SK-N-SH (cell line): ENCODE results near the gene UGT1A4. TPM values are rescaled to one million over a fixed set of nuclear protein-coding genes. Genes with fewer than 3 reads are reported as not detected.

Source experiments
- CTCF ChIA-PET: fragments of 300-600, 350-600 bp; formaldehyde crosslinking; extraction: SDS; loops from one replicate; lab custom pipeline; 2021; lab: Yijun Ruan, JAX
- POLR2A ChIA-PET: fragments of 350-600 bp; sonication (Branson Sonifier 250); formaldehyde crosslinking; extraction: SDS; loops from one replicate; lab custom pipeline; 2020; ENCODE audit warnings: antibody characterized with exemption, inconsistent platforms; lab: Yijun Ruan, JAX
- DNase-seq: peaks from one replicate; pipeline ENCODE4 v3.0.0; 2012
- H2AFZ ChIP-seq: fragments of 200-600 bp; sonication (generic); 2 replicates; pipeline ENCODE4 v1.8.1; 2016; ENCODE audit warnings: antibody characterized with exemption, mild to moderate bottlenecking, low read depth
- H3F3A ChIP-seq: fragments of 200-600 bp; sonication (generic); replicated peaks from 2 replicates; pipeline ENCODE3; 2016; ENCODE audit warnings: antibody characterized with exemption, mild to moderate bottlenecking; ENCODE audit not compliant: insufficient read depth
- H3K27ac ChIP-seq, 2 experiments: fragments of 200-500 bp in 1 of 2; fragments of 200-600 bp in 1 of 2; sonication (Bioruptor generic) in 1 of 2; sonication (generic), shearing (Covaris generic) in 1 of 2; 2 replicates each; pipeline versions ENCODE4 v1.5.1 to v1.6.1; 2014 to 2016; ENCODE audit warnings: low read depth in 2 of 2, inconsistent platforms in 1 of 2, low read length in 1 of 2, mild to moderate bottlenecking in 1 of 2, mixed read lengths in 1 of 2
- H3K27me3 ChIP-seq: fragments of 200-600 bp; sonication (generic), shearing (Covaris generic); 2 replicates; pipeline ENCODE4 v1.6.1; 2016; ENCODE audit warnings: mixed run types; ENCODE audit not compliant: insufficient read depth
- H3K36me3 ChIP-seq, 2 experiments: fragments of 200-500 bp in 1 of 2; fragments of 200-600 bp in 1 of 2; sonication (Bioruptor generic) in 1 of 2; sonication (generic) in 1 of 2; replicated peaks in 1 of 2; 2 replicates each; pipeline versions ENCODE3 to v1.5.1; 2014 to 2016; ENCODE audit warnings: low read length in 1 of 2, mild to moderate bottlenecking in 1 of 2; ENCODE audit not compliant: insufficient read depth in 2 of 2, control insufficient read depth in 1 of 2
- H3K4me1 ChIP-seq, 2 experiments: fragments of 200-500 bp in 1 of 2; fragments of 200-600 bp in 1 of 2; sonication (Bioruptor generic) in 1 of 2; sonication (generic), shearing (Covaris generic) in 1 of 2; 2 replicates each; pipeline versions ENCODE4 v1.5.1 to v1.6.1; 2014 to 2016; ENCODE audit warnings: low read depth in 1 of 2, low read length in 1 of 2, mixed run types in 1 of 2; ENCODE audit not compliant: insufficient read depth in 2 of 2, control insufficient read depth in 1 of 2
- H3K4me2 ChIP-seq: fragments of 200-600 bp; sonication (generic), shearing (Covaris generic); 2 replicates; pipeline ENCODE4 v1.6.1; 2017; ENCODE audit warnings: mixed run types
- H3K4me3 ChIP-seq, 2 experiments: fragments of 200-500 bp in 1 of 2; fragments of 200-600 bp in 1 of 2; sonication (Bioruptor generic) in 1 of 2; sonication (generic), shearing (Covaris generic) in 1 of 2; 2 replicates each; pipeline versions ENCODE4 v1.5.1 to v1.8.1; 2014 to 2016; ENCODE audit warnings: low read depth in 2 of 2, inconsistent platforms in 1 of 2, low read length in 1 of 2, mild to moderate bottlenecking in 1 of 2, mixed read lengths in 1 of 2, moderate library complexity in 1 of 2
- H3K79me2 ChIP-seq: fragments of 200-600 bp; sonication (generic); 2 replicates; pipeline ENCODE4 v1.8.1; 2017; ENCODE audit warnings: mild to moderate bottlenecking; ENCODE audit not compliant: insufficient read depth
- H3K9ac ChIP-seq: fragments of 200-600 bp; sonication (generic); 2 replicates; pipeline ENCODE4 v1.6.1; 2017; ENCODE audit warnings: mixed run types
- H3K9me2 ChIP-seq: fragments of 200-600 bp; sonication (generic); 2 replicates; pipeline ENCODE4 v1.6.1; 2017; ENCODE audit warnings: mixed run types
- H3K9me3 ChIP-seq: fragments of 200-600 bp; sonication (generic); 2 replicates; pipeline ENCODE4 v1.6.1; 2017; ENCODE audit warnings: mixed run types, mild to moderate bottlenecking, moderate library complexity
- H4K20me1 ChIP-seq: fragments of 200-600 bp; sonication (generic); 2 replicates; pipeline ENCODE4 v1.6.1; 2017; ENCODE audit warnings: mild to moderate bottlenecking, mixed run types; ENCODE audit not compliant: insufficient read depth
- SIN3A ChIP-seq: IDR thresholded peaks from 2 replicates; pipeline ENCODE4 v1.6.1; 2012; ENCODE audit warnings: low read depth, mild to moderate bottlenecking, low read length, moderate library complexity, borderline replicate concordance
- WGBS: methylation state at CpG from one replicate; pipeline ENCODE4 v1.1.6; 2017; ENCODE audit warnings: low lambda C conversion rate; 5-methylcytosine and 5-hydroxymethylcytosine counted together
- polyA plus RNA-seq, 3 experiments: library from polyadenylated mRNA; depleted of rRNA; stranded (reverse); fragments of >200 nt; gene quantifications; 2 replicates each; pipeline ENCODE4 v1.2.3, GENCODE V29; 2012
- TF ChIP-seq, protein P1 (sequence below): IDR thresholded peaks from 2 replicates; pipeline ENCODE4; 2012
- TF ChIP-seq, protein P2 (sequence below): fragments of 200-600 bp; sonication (generic); IDR thresholded peaks from 2 replicates; pipeline ENCODE4 v1.6.1; 2017; ENCODE audit warnings: antibody characterized with exemption, mild to moderate bottlenecking, moderate library complexity
- TF ChIP-seq, protein P3 (sequence below): IDR thresholded peaks from 2 replicates; pipeline ENCODE4 v1.4.0; 2012; ENCODE audit warnings: low read depth, borderline replicate concordance

The UGT1A4 gene
- polyA plus RNA-seq, 1 of the 3 experiments (the other 2 are of a cell fraction): not detected

DNA sequence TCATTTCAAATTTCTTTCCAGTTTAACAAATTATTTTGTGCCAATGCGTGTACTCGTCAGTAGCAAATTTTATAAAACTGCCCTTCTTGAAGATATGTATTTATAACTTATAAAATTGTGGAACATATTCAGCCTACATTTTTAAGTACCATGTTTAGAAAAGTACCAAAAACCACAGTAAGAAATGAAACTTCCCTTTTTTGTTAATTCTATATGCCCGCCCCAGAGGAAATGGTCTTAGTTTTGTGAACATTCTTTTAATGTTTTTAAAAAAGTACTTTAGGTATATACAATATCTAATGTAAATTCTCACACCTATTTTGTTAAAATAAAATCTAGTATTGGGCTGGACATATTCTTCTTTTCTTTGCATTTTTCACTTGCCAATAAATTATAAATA is 45.6 kb upstream of the UGT1A4 start:
- TF ChIP-seq SIN3A: no peak
- POLR2A ChIA-PET: no interaction called here
- 75% methylated on average over 3 of the region's 3 CpGs for WGBS

DNA sequence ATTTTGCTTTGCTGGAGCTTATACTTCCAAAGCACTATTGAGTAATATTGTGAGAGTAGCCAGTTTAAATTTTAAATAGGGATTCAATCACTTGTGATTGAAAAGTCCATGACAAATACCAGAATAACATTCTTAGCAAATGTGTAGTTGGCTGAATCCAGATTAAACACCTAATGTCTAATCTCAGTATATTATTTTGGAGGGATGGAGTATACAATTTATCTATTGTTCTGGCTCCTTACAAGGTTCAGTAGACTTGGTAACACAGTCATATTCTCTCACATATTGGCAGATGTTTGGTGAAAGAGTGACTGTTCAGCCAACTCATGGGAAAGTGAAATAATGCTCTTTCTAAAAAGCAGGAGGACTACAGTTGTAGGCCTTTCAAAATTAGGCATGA is 44.6 kb upstream of the UGT1A4 start:
- Histone ChIP-seq H3K79me2 (no peaks in the 10 kb centered on the region), H3K9me2 (no peaks in the 10 kb centered on the region), H3K4me3 (no peak overlapping the region), H3K27ac (no peak overlapping the region), H3K4me2 (no peak overlapping the region), H3K36me3 (no peaks in the 10 kb centered on the region), H3K9ac (no peak overlapping the region), H2AFZ (no peak overlapping the region), H3F3A (no peaks in the 10 kb centered on the region), H4K20me1 (no peaks in the 10 kb centered on the region), H3K9me3 (no peaks in the 10 kb centered on the region), H3K27me3 (no peaks in the 10 kb centered on the region), H3K4me1 (no peaks in the 10 kb centered on the region)
- TF ChIP-seq, protein P1, sequence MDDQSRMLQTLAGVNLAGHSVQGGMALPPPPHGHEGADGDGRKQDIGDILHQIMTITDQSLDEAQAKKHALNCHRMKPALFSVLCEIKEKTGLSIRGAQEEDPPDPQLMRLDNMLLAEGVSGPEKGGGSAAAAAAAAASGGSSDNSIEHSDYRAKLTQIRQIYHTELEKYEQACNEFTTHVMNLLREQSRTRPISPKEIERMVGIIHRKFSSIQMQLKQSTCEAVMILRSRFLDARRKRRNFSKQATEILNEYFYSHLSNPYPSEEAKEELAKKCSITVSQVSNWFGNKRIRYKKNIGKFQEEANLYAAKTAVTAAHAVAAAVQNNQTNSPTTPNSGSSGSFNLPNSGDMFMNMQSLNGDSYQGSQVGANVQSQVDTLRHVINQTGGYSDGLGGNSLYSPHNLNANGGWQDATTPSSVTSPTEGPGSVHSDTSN: no peak
- POLR2A ChIA-PET: no interaction called here
- DNase-seq: no peak
- CTCF ChIA-PET: no interaction called here

More for the DNA sequence above, 45.6 kb upstream of the UGT1A4 start:
- H3K79me2 ChIP-seq: no peaks in the 10 kb centered on the region
- no peak overlapping the region for H3K4me3 ChIP-seq
- no peaks in the 10 kb centered on the region for H3F3A ChIP-seq
- H2AFZ ChIP-seq: no peak overlapping the region
- H3K4me1 ChIP-seq: no peaks in the 10 kb centered on the region
- no peak overlapping the region for H3K27ac ChIP-seq
- H3K27me3 ChIP-seq: no peaks in the 10 kb centered on the region
- H3K9me2 ChIP-seq: no peaks in the 10 kb centered on the region
- CTCF ChIA-PET: no interaction called here
- no peaks in the 10 kb centered on the region for H3K36me3 ChIP-seq
- H4K20me1 ChIP-seq: no peaks in the 10 kb centered on the region
- no peak overlapping the region for H3K9ac ChIP-seq
- no peaks in the 10 kb centered on the region for H3K9me3 ChIP-seq
- DNase-seq: no peak
- H3K4me2 ChIP-seq: no peak overlapping the region

DNA sequence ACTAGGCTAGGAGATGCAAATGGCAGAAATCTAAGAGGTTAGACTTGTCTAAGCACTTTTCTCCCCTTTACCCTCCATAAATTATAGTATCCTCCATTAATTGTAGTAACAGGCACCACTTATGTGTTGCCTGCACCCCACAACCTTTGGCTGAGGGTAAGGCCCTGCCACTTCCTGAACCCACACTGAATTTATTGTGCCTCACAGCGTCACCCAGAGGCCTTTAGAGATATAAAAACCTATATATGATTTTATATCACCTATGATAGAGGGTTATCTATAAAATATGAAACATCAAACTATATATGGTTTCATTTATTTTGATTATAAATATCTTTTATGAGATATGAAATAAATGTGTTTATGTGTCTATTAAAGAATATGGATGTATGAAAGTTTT is 44.2 kb upstream of the UGT1A4 start:
- Histone ChIP-seq H3K36me3 (no peaks in the 10 kb centered on the region), H3K27ac (no peak overlapping the region), H3K4me1 (no peaks in the 10 kb centered on the region), H3F3A (no peaks in the 10 kb centered on the region), H2AFZ (no peak overlapping the region), H3K9me3 (no peaks in the 10 kb centered on the region), H3K79me2 (no peaks in the 10 kb centered on the region), H4K20me1 (no peaks in the 10 kb centered on the region), H3K9me2 (no peaks in the 10 kb centered on the region), H3K4me3 (no peak overlapping the region), H3K4me2 (no peak overlapping the region), H3K27me3 (no peaks in the 10 kb centered on the region), H3K9ac (no peak overlapping the region)
- ChIA-PET POLR2A (no interaction called here), CTCF (no interaction called here)
- no peak for DNase-seq
- TF ChIP-seq, protein P2, sequence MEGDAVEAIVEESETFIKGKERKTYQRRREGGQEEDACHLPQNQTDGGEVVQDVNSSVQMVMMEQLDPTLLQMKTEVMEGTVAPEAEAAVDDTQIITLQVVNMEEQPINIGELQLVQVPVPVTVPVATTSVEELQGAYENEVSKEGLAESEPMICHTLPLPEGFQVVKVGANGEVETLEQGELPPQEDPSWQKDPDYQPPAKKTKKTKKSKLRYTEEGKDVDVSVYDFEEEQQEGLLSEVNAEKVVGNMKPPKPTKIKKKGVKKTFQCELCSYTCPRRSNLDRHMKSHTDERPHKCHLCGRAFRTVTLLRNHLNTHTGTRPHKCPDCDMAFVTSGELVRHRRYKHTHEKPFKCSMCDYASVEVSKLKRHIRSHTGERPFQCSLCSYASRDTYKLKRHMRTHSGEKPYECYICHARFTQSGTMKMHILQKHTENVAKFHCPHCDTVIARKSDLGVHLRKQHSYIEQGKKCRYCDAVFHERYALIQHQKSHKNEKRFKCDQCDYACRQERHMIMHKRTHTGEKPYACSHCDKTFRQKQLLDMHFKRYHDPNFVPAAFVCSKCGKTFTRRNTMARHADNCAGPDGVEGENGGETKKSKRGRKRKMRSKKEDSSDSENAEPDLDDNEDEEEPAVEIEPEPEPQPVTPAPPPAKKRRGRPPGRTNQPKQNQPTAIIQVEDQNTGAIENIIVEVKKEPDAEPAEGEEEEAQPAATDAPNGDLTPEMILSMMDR: peak; percentile 8; the same call in 1 of the 2 replicates
- TF ChIP-seq, protein P3, sequence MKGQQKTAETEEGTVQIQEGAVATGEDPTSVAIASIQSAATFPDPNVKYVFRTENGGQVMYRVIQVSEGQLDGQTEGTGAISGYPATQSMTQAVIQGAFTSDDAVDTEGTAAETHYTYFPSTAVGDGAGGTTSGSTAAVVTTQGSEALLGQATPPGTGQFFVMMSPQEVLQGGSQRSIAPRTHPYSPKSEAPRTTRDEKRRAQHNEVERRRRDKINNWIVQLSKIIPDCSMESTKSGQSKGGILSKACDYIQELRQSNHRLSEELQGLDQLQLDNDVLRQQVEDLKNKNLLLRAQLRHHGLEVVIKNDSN: no peak
- 4% methylated on average over 1 of the region's 1 CpG for WGBS
